Measurements from ENCODE around the gene CDK5RAP2. TPM values are rescaled to one million over a fixed set of nuclear protein-coding genes. Genes with fewer than 3 reads are reported as not detected.
"Not testable (repeated sequence)": the region's sequence is repeated elsewhere in the genome, so short reads cannot be mapped to it uniquely, and the experiment has no call there.

CDK5RAP2 gene
- total RNA-seq, 1 donor from 2014 or later, result 80.6 TPM

- no peak for ATAC-seq
- DNase-seq (ENCODE audit: low spot score), result no peak
- intact Hi-C loops (cut with DNase I), result no loop called here
Measured at GRCh38 chr9:120484162-120484561, 95.8 kb downstream of the CDK5RAP2 start.

GRCh38 chr9:120482424-120483186 lies 97.4 kb downstream of the CDK5RAP2 start:
- ATAC-seq, result no peak
- intact Hi-C loops (cut with DNase I), result no loop called here
- no peak for DNase-seq (ENCODE audit: low spot score)

- DNase-seq (ENCODE audit: low spot score), result no peak
- intact Hi-C loops (cut with DNase I), result no loop called here
- ATAC-seq, result no peak
Measured at GRCh38 chr9:120481846-120482245, 98.1 kb downstream of the CDK5RAP2 start.

DNA sequence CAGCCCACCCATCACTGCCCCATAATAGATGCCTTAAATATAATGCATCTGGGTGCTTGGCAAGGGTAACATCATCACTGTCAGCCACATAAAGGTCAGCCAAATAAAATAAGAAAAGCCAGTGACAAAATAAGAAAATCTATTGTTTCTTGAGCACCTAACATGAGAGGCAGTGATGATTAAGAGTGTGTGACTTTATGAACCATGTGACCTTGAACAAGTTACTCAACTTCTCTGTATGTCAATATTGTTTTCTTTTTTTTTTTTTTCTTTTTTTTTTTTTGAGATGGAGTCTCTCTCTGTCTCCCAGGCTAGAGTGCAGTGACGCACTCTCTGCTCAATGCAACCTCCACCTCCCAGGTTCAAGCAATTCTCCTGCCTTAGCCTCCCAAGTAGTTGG lies 98.7 kb downstream of the CDK5RAP2 start:
- no peak for ATAC-seq
- DNase-seq (ENCODE audit: low spot score), result no peak
- intact Hi-C loops (cut with DNase I), result no loop called here

DNA sequence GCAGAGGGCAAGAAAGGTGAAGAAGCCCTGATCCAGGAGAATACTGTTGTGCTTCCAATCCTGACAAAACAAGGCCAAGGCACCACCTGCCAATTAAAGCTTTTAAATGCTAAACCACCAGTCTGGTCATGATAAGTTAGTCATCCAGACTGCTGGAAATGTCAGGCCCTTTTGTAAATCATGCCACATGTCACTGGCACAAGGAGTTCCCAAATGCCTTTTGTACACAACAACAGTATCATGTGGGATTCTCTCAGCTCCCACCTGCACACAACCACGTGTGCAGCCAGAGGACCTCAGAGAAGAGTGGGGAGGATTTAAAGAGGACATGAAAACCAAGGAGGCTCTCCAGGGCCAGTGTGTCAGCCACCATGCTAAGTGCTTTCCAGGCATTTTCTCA lies 99.3 kb downstream of the CDK5RAP2 start:
- ATAC-seq (no peak), DNase-seq (ENCODE audit: low spot score) (no peak)
- intact Hi-C loops (cut with DNase I), result no loop called here

DNA sequence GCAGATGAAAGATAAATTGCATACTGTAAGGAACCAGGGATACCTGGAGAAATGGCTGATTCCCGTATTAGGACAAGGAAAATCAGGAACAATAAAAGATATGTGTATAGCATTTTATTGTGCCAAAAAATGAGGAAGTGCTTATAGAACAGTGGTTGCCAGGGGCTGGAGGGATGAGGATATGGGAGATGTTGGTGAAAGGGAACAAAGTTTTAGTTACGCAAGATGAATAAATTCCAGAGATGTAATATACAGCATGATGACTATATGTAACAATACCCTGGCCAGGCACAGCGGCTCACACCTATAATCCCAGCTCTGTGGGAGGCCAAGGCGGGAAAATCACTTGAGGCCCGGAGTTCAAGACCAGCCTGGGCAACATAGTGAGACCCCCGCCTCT lies 101.8 kb downstream of the CDK5RAP2 start:
- ATAC-seq, result no peak
- intact Hi-C loops (cut with DNase I), result no loop called here
- no peak for DNase-seq (ENCODE audit: low spot score)

DNA sequence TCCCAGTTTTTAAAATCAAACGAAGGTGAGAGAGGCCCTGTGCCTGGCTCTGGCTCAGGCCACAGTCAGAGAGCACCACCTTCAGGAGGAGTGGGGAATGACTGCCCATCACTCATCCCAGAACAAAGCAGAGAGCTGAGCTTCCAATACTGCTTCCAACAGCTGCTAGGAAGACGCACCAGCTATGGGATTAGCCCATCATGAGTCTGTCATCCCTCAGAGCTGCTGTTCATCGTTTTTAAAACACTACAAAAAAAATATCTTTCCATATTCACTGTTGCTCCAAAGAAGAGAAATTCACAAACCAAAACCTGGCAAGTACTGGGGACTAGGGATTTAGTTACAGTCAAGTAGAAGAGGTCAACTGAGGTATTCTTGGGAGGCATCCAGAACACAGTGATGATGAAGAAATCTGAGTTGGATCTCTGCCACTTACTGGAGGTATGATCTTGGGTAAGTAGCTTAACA lies 102.4 kb downstream of the CDK5RAP2 start:
- DNase-seq (ENCODE audit: low spot score), result peak; percentile 75
- intact Hi-C loops (cut with DNase I), result no loop called here

GRCh38 chr9:120475341-120475740 lies 104.6 kb downstream of the CDK5RAP2 start:
- DNase-seq (ENCODE audit: low spot score) (no peak), ATAC-seq (peak; percentile 66)
- intact Hi-C loops (cut with DNase I), result no loop called here

More for the DNA sequence above, 102.4 kb downstream of the CDK5RAP2 start:
- ATAC-seq, result peak; percentile 92

DNA sequence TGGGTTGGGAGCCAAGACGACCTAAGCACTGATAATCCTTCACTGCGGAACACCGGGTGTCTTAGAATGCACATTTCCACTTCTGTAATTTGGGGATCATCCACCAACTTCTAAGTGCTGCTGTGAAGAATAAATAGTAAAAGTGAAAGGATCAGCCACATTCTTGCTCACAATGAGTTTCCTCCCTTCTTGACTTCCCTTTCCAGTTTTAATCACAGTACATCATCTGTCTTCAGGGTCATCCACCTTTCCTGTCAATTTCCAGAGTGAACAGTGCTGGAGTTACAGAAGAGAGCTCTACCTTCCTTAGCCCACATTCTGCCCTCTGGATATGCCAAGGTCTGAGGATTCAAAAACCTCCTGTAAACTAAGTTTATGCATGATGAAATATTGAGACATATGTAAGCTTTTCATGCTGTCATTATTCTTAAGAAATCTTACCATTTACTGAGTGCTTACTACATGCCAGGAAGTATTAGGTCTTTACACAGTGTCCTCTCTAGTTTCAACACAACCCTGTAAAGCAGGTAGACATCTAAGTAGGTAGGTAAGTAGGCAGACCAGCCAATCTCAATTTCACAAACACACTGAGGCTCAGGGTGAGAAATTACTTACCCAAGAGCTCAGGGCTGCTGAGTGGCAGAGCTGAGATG lies 105.2 kb downstream of the CDK5RAP2 start:
- intact Hi-C loops (cut with DNase I), result no loop called here
- DNase-seq (ENCODE audit: low spot score) (no peak), ATAC-seq (no peak)

- intact Hi-C loops (cut with DNase I), result no loop called here
- DNase-seq (ENCODE audit: low spot score) (no peak), ATAC-seq (no peak)
Measured at GRCh38 chr9:120473608-120474007, 106.4 kb downstream of the CDK5RAP2 start.

GRCh38 chr9:120465685-120466407 lies 114.1 kb downstream of the CDK5RAP2 start:
- intact Hi-C loops (cut with DNase I), result no loop called here
- DNase-seq (ENCODE audit: low spot score) (no peak), ATAC-seq (no peak)

GRCh38 chr9:120464887-120465421 lies 115.0 kb downstream of the CDK5RAP2 start:
- intact Hi-C loops (cut with DNase I), result no loop called here
- no peak for ATAC-seq
- DNase-seq (ENCODE audit: low spot score), result no peak

DNA sequence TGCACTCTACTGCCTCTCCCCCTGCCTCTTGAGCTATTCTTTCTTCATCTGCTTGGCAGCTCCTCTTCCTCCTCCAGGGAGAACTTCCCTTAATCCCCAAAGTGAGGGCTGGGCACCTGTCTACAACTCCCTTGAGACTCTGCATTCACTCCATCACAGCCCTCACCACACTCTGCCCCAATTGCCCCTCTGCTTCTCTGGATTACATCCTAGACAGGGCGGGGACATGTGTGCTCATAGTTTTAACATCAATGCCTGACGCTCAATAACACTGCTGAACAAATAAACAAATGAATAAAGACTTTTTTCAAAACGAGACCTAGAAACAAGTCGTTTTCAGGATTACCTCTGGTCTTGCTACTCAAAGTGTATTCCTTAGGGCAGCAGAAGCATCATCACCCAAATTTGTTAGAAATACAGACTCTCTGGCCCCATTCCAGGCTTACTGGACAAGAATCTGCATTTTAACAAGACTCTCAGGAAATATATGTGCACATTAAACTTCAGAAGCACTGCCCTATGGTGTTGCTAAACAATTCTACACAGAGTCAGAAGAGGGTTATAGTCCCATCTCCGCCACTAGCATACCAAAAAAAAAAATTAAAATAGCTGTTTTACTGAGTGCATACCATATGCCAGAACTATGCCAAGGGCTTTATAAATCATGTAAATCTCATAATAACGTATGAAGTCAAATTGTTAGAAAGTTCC lies 115.6 kb downstream of the CDK5RAP2 start:
- intact Hi-C loops (cut with DNase I), result no loop called here
- no peak for DNase-seq (ENCODE audit: low spot score)
- peak; percentile 60 for ATAC-seq

GRCh38 chr9:120463765-120464164 lies 116.2 kb downstream of the CDK5RAP2 start:
- ATAC-seq (peak; percentile 24), DNase-seq (ENCODE audit: low spot score) (no peak)
- intact Hi-C loops (cut with DNase I), result no loop called here

DNA sequence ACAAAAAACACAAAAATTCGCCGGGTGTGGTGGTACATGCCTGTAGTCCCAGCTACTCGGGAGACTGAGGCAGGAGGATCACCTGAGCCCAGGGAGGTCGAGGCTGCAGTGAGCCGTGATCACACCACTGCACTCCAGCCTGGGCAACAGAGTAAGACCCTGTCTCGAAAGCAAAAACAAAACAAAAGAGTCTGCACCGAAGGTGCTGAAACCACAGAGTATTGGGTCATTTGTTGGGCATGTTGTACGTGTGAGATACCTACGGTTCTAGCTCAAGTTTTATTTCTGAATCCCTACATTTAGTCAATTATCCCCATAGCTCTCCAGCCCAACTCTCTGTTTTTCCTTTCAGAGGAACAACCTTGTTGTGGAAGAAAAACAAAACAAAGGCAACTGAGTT lies 118.3 kb downstream of the CDK5RAP2 start:
- ATAC-seq; intact Hi-C loops (cut with DNase I); DNase-seq (ENCODE audit: low spot score): not testable (repeated sequence)

DNA sequence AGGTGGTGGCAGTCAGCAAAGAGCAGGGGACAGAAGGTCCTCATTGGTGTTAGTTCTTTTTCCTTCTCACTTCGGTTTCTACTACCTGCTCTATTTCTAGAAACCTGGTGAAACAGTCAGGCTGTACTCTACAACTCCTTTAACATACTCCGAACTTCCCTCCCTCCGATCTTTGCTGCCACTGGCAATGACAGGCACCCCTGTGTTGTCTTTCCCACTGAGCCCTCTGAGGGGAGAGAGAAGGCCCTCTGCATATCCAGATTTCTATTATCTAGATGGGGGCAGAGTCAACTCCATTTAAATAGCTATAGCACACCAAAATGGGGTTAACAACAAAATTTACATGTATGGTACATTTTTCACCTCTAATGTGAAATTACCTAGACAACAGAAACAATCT lies 123.7 kb downstream of the CDK5RAP2 start:
- no peak for ATAC-seq
- no peak for DNase-seq (ENCODE audit: low spot score)
- intact Hi-C loops (cut with DNase I), result no loop called here

DNA sequence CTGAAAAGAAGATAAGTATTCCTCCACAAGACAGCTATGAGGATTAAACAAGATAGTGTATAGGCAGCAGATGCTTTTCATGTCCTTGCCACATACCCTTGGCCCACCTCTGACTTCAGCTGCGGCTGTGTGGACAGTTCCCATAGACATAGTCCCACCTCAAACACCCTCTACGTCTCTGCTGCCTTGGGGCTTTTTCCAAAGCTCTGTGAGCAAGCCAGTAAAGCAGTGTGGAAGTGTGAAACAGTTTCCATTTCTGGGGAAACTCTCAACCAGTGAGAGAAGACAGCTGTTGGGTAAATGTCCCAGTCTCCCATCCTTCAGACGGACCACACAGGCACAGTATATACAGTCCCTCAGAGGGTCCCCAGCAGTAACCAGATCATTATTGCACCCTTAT lies 125.5 kb downstream of the CDK5RAP2 start:
- DNase-seq (ENCODE audit: low spot score) (no peak), ATAC-seq (no peak)
- intact Hi-C loops (cut with DNase I), result no loop called here

DNA sequence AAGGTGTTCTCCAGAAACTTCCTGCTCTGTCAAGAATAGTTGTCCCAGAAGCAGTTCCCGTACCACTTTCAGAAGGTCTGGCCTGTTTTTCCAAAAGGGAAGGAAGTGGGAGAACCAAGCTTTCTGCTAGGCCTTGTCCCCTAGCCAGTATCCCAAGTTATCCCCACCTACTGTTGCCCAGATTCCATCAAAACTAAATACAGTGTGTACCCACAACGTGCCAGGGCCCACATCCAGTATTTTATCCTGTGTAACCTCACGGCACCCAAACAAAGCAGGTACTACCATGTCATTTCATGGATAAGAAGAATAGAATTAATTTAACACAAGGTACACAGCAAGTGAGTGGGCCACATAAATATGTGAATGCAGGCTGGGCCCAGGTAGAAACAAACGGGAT lies 126.2 kb downstream of the CDK5RAP2 start:
- intact Hi-C loops (cut with DNase I), result no loop called here
- DNase-seq (ENCODE audit: low spot score) (no peak), ATAC-seq (no peak)

DNA sequence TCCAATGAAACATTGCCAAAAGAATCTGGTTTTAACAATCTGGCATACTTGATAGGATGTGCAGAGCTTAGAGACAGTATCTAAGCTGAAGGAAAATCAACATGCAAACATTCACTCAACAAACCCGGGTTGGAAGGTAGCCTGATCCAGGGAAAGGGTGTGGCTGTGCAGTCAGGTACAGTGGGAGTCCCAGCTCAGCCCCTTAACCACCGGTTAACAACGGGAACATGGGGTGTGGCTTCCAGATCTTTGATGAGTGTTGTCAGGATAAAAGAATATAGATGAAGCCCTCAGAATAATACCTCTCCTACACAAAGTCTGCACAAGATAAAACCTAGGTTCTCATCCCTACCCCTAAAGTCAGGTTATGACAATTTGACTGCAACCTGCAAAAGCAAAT lies 127.3 kb downstream of the CDK5RAP2 start:
- intact Hi-C loops (cut with DNase I), result no loop called here
- ATAC-seq (no peak), DNase-seq (ENCODE audit: low spot score) (no peak)
